OCI-LY1 (cell line): Measurements from ENCODE around the gene SLC25A27.

Source experiments
- EZH2 ChIP-seq: fragments of 200-600 bp; sonication (generic), shearing (Covaris generic); IDR thresholded peaks from 2 replicates; pipeline ENCODE4 v1.8.0; 2017; ENCODE audit warnings: borderline replicate concordance, mixed run types, mild to moderate bottlenecking, antibody characterized with exemption, low read length, moderate library complexity, mixed read lengths
- TF ChIP-seq, protein P1 (sequence below): fragments of 200-600 bp; sonication (generic), shearing (Covaris generic); IDR thresholded peaks from 2 replicates; pipeline ENCODE4 v1.5.1; 2017; ENCODE audit warnings: mild to moderate bottlenecking, antibody characterized with exemption, low read length, moderate library complexity, mixed read lengths

DNA sequence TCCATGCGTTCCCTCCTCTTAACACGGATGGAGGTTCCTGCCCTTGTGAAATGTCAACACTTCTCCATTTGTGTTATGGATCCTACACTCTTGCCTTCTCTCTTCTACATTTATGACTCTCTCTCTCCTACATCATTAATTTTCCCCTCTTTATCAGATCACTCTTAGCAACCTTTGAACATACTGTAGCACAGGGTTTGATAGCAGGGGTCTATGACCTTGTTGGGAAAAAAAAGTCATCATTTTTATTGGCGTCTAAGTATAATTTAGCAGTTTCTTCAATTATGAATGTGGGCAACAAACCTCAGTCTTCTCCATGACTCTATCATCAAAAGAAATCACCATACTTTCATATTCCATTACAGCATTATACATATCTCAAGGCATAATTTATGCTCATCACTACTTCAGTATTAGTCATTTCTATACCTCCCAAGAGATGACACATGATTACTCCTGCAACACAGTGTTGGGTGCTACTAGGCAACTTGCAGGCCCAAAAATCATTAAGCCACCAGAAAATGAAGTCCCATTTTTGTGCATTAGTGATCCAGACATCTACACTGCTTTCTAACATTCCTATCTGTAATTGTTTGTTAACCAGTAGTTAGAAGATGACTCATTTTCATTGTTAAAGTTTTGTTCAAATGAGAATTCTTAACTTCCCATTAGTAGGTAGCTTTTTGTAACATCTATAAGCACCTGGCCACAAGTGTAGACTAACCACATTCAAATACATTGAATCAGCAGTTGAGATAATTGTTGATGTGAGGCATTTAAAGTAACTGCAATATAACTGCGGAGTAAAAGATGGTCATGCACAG is 9.6 kb upstream of the SLC25A27 start:
- TF ChIP-seq, protein P1, sequence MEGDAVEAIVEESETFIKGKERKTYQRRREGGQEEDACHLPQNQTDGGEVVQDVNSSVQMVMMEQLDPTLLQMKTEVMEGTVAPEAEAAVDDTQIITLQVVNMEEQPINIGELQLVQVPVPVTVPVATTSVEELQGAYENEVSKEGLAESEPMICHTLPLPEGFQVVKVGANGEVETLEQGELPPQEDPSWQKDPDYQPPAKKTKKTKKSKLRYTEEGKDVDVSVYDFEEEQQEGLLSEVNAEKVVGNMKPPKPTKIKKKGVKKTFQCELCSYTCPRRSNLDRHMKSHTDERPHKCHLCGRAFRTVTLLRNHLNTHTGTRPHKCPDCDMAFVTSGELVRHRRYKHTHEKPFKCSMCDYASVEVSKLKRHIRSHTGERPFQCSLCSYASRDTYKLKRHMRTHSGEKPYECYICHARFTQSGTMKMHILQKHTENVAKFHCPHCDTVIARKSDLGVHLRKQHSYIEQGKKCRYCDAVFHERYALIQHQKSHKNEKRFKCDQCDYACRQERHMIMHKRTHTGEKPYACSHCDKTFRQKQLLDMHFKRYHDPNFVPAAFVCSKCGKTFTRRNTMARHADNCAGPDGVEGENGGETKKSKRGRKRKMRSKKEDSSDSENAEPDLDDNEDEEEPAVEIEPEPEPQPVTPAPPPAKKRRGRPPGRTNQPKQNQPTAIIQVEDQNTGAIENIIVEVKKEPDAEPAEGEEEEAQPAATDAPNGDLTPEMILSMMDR = no peak
- TF ChIP-seq EZH2 = no peak
